ENCODE data around the gene LY6G6F.

The LY6G6F gene

DNA sequence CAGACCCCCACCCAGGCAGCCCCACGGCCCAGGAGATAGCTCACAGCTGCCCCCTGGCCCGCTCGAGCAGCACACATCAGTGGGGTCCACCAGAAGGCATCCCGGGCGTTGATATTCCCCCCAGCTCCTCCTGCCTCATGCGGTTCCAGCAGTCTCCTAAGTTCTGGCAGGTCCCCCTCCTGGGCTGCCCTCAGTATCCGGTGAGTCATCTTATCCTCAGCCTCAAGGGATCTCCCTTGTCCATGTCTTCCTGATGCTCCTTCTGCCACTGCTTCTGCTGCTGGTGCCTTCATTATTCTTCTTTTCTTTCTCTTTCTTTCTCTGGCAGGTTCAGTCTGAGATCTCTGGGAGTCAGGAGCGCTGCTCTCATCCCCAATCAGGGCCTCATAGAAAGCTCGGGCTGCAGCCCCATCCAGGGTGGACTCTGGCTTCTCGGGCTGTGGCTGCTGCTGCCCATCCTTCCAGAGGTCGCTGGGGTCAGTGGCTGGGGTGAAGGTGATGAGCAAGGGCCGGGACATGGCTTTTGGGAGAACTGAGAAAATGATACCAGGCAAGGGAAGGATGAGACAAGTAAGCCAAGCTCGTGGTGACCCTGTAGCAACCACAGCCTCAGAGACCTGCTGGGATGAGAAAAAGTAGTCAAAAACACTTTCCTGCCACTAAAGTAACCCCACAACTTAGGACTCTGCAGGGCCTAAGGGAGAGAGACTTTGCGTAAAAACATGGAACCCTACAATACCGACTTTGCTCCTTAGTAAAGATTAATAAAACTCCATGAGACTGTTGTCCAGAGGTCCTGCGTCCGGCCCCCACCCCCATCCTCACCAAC is 42.5 kb upstream of the LY6G6F start:
- no peaks in the 10 kb centered on the region for H3K9me3 ChIP-seq (replicated peaks; ENCODE audit: insufficient read depth, low read length)
- peak overlapping the region; percentile 97 for H3K4me2 ChIP-seq (ENCODE audit: low read depth, low read length)
- H4K20me1 ChIP-seq (ENCODE audit: insufficient read depth, low read length) = no peaks in the 10 kb centered on the region
- no peaks in the 10 kb centered on the region for H3K9me2 ChIP-seq (replicated peaks; ENCODE audit: insufficient read depth, low read length)
- H3F3A ChIP-seq (ENCODE audit: insufficient read depth, low read length) = peaks cover 20% of the 10 kb centered on the region
- TF ChIP-seq EZH2phosphoT487 (IDR thresholded peaks at IDR 0.05; ENCODE audit: low read length) (no peak), EZH2 (optimal IDR thresholded peaks at IDR 0.05; ENCODE audit: low read depth, low read length) (no peak)
- TF ChIP-seq, protein P1, sequence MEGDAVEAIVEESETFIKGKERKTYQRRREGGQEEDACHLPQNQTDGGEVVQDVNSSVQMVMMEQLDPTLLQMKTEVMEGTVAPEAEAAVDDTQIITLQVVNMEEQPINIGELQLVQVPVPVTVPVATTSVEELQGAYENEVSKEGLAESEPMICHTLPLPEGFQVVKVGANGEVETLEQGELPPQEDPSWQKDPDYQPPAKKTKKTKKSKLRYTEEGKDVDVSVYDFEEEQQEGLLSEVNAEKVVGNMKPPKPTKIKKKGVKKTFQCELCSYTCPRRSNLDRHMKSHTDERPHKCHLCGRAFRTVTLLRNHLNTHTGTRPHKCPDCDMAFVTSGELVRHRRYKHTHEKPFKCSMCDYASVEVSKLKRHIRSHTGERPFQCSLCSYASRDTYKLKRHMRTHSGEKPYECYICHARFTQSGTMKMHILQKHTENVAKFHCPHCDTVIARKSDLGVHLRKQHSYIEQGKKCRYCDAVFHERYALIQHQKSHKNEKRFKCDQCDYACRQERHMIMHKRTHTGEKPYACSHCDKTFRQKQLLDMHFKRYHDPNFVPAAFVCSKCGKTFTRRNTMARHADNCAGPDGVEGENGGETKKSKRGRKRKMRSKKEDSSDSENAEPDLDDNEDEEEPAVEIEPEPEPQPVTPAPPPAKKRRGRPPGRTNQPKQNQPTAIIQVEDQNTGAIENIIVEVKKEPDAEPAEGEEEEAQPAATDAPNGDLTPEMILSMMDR (IDR thresholded peaks at IDR 0.05; ENCODE audit: low read length) = no peak
- H3K27ac ChIP-seq (ENCODE audit: low read length) = peak overlapping the region; percentile 99; the same call in 1 of the 2 replicates
- H3K4me3 ChIP-seq (ENCODE audit: low read length) = peak overlapping the region; percentile 99
- H2AFZ ChIP-seq (ENCODE audit: low read length) = peak overlapping the region; percentile 82; the same call in 1 of the 2 replicates
- no peaks in the 10 kb centered on the region for H3K27me3 ChIP-seq (replicated peaks; ENCODE audit: insufficient read depth, low read length)
- H3K9ac ChIP-seq (ENCODE audit: low read length) = peak overlapping the region; percentile 100
- H3K4me1 ChIP-seq (ENCODE audit: low read length) = peaks cover 36% of the 10 kb centered on the region
- peaks cover 13% of the 10 kb centered on the region for H3K36me3 ChIP-seq (replicated peaks; ENCODE audit: insufficient read depth, low read length)
- peak; percentile 10 for DNase-seq
- peaks cover 78% of the 10 kb centered on the region for H3K79me2 ChIP-seq (ENCODE audit: low read length)

DNA sequence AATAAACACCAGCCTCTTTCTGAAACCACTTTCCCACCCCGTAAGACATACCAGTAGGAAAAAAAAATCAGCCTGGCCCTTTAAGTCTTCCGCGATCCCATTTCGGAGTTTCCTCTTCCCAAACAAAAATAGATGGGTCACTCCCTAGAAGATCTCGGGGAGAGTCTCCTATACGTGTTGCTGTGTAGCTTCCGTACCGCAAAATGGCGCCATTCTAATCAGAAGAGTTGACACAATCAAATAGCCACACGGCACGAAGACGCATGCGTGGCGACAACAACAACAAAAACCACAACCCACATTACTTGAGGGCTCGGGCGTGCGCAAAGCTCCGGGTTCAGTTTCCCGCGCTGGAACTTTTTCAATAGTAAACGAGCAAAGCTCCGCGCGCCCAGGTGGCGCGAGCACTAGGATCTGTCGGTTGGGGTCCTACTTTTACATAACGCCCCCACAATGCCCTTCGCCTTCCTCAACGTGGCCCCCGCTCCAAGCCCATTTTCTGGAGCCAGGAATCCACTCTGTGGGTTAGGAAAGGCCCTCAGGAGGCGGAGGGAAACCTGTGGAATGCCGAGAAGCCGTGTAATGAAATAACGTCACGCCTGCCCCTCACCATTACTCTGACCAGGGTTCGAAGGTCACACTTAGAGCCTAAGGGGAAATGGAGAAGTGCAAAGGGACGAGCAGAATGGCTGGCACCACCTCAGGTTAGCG is 41.7 kb upstream of the LY6G6F start, which contains the start of gene GPANK1:
Gene GPANK1 (minus strand): TSS at position 208 of the 711 bp plus-strand sequence. CDS start 519 bp downstream, outside the sequence.
- TF ChIP-seq, protein P1 (IDR thresholded peaks at IDR 0.05; ENCODE audit: low read length) = no peak
- TF ChIP-seq EZH2 (optimal IDR thresholded peaks at IDR 0.05; ENCODE audit: low read depth, low read length) (no peak), EZH2phosphoT487 (IDR thresholded peaks at IDR 0.05; ENCODE audit: low read length) (no peak)
- Histone ChIP-seq H3K79me2 (ENCODE audit: low read length) (peaks cover 77% of the 10 kb centered on the region), H2AFZ (ENCODE audit: low read length) (peak within 1 kb of the TSS; percentile 82), H3F3A (ENCODE audit: insufficient read depth, low read length) (peaks cover 20% of the 10 kb centered on the region), H3K36me3 (replicated peaks; ENCODE audit: insufficient read depth, low read length) (peaks cover 13% of the 10 kb centered on the region), H4K20me1 (ENCODE audit: insufficient read depth, low read length) (no peaks in the 10 kb centered on the region), H3K9ac (ENCODE audit: low read length) (peak within 1 kb of the TSS; percentile 100), H3K9me2 (replicated peaks; ENCODE audit: insufficient read depth, low read length) (no peaks in the 10 kb centered on the region), H3K4me1 (ENCODE audit: low read length) (peaks cover 31% of the 10 kb centered on the region), H3K4me2 (ENCODE audit: low read depth, low read length) (peak within 1 kb of the TSS; percentile 97), H3K9me3 (replicated peaks; ENCODE audit: insufficient read depth, low read length) (no peaks in the 10 kb centered on the region), H3K4me3 (ENCODE audit: low read length) (peak within 1 kb of the TSS; percentile 99), H3K27me3 (replicated peaks; ENCODE audit: insufficient read depth, low read length) (no peaks in the 10 kb centered on the region), H3K27ac (ENCODE audit: low read length) (peak within 1 kb of the TSS; percentile 99)
- peak; percentile 96 for DNase-seq

DNA sequence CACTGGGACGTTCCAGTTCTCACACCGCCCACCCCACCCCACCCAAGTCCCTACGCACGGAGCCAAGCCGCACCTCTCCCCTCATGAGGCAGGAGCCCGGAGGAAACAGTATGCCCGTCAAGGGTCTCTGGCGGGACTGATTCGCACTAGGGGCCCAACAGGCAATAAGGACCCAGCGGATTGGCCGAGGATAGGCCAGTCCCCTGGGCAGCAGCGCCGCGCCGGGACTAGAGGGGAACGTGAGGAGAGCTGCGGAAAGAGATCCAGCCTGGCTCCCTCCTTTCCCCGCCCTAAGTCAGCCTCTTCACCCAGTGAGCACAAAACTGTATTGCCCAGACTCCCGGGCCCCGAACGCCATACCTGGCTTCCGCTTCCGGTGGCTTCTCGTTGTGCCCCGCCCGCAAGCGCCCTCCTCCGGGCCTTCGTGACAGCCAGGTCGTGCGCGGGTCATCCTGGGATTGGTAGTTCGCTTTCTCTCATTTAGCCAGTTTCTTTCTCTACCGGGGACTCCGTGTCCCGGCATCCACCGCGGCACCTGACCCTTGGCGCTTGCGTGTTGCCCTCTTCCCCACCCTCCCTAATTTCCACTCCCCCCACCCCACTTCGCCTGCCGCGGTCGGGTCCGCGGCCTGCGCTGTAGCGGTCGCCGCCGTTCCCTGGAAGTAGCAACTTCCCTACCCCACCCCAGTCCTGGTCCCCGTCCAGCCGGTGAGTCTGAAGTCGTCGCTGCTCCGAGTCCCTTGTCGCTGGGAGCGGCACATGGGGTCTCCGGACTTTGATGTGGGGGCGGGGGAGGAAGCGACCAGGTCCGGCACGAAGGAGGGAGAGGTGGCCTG is 40.9 kb upstream of the LY6G6F start, which contains the start of gene CSNK2B:
Gene CSNK2B (plus strand): TSS at position 580 of the 836 bp plus-strand sequence. CDS start 752 bp downstream, outside the sequence.
- Histone ChIP-seq H2AFZ (ENCODE audit: low read length) (peak within 1 kb of the TSS; percentile 82), H3K27me3 (replicated peaks; ENCODE audit: insufficient read depth, low read length) (no peaks in the 10 kb centered on the region), H3K9me3 (replicated peaks; ENCODE audit: insufficient read depth, low read length) (no peaks in the 10 kb centered on the region), H3K4me1 (ENCODE audit: low read length) (peaks cover 31% of the 10 kb centered on the region), H3F3A (ENCODE audit: insufficient read depth, low read length) (peaks cover 20% of the 10 kb centered on the region), H3K9me2 (replicated peaks; ENCODE audit: insufficient read depth, low read length) (no peaks in the 10 kb centered on the region), H3K79me2 (ENCODE audit: low read length) (peaks cover 70% of the 10 kb centered on the region), H3K36me3 (replicated peaks; ENCODE audit: insufficient read depth, low read length) (peaks cover 13% of the 10 kb centered on the region), H3K4me3 (ENCODE audit: low read length) (peak within 1 kb of the TSS; percentile 99), H4K20me1 (ENCODE audit: insufficient read depth, low read length) (no peaks in the 10 kb centered on the region), H3K4me2 (ENCODE audit: low read depth, low read length) (peak within 1 kb of the TSS; percentile 97), H3K9ac (ENCODE audit: low read length) (peak within 1 kb of the TSS; percentile 100), H3K27ac (ENCODE audit: low read length) (peak within 1 kb of the TSS; percentile 99)
- DNase-seq = peak; percentile 98
- TF ChIP-seq EZH2phosphoT487 (IDR thresholded peaks at IDR 0.05; ENCODE audit: low read length) (no peak), EZH2 (optimal IDR thresholded peaks at IDR 0.05; ENCODE audit: low read depth, low read length) (no peak)
- TF ChIP-seq, protein P1 (IDR thresholded peaks at IDR 0.05; ENCODE audit: low read length) = no peak; the same call in 1 of the 2 replicates

Measured in MM.1S (cell line).